Measurements from ENCODE around the gene AGAP1. TPM values are rescaled to one million over a fixed set of nuclear protein-coding genes. Genes with fewer than 3 reads are reported as not detected.

AGAP1 gene
- total RNA-seq, 1 donor from 2014 or later, result 21.1 TPM

GRCh38 chr2:235848055-235848454, 354.2 kb downstream of the AGAP1 start:
- intact Hi-C loops (cut with DNase I), result no loop called here
- Histone ChIP-seq H3K4me3 (no peak overlapping the region), H3K27ac (no peak overlapping the region), H3K9me3 (no peaks in the 10 kb centered on the region), H3K27me3 (no peaks in the 10 kb centered on the region), H3K4me1 (no peaks in the 10 kb centered on the region), H3K36me3 (no peaks in the 10 kb centered on the region)
- no peak for TF ChIP-seq POLR2AphosphoS5 (IDR thresholded peaks at IDR 0.05; ENCODE audit: insufficient read depth in 1 of 2, low read depth in 1 of 2)
- no peak for TF ChIP-seq POLR2A (IDR thresholded peaks at IDR 0.05)
- no peak for TF ChIP-seq CTCF (IDR thresholded peaks at IDR 0.05)
- no peak for DNase-seq (ENCODE audit: extremely low spot score in 2 of 2)

- no peak overlapping the region for H3K27ac ChIP-seq
- no peak for DNase-seq (ENCODE audit: extremely low spot score in 2 of 2)
- no peaks in the 10 kb centered on the region for H3K27me3 ChIP-seq
- no peak overlapping the region for H3K4me3 ChIP-seq
- H3K9me3 ChIP-seq, result no peaks in the 10 kb centered on the region
- intact Hi-C loops (cut with DNase I), result no loop called here
- no peaks in the 10 kb centered on the region for H3K4me1 ChIP-seq
- H3K36me3 ChIP-seq, result no peaks in the 10 kb centered on the region
- TF ChIP-seq POLR2A (IDR thresholded peaks at IDR 0.05) (no peak), CTCF (IDR thresholded peaks at IDR 0.05) (no peak), POLR2AphosphoS5 (IDR thresholded peaks at IDR 0.05; ENCODE audit: insufficient read depth in 1 of 2, low read depth in 1 of 2) (no peak)
Observed at GRCh38 chr2:235848946-235849345, 355.1 kb downstream of the AGAP1 start.

GRCh38 chr2:235849489-235849888, 355.6 kb downstream of the AGAP1 start:
- Histone ChIP-seq H3K27me3 (no peaks in the 10 kb centered on the region), H3K9me3 (no peaks in the 10 kb centered on the region), H3K27ac (no peak overlapping the region), H3K4me3 (no peak overlapping the region), H3K4me1 (no peaks in the 10 kb centered on the region), H3K36me3 (no peaks in the 10 kb centered on the region)
- no peak for TF ChIP-seq POLR2A (IDR thresholded peaks at IDR 0.05)
- TF ChIP-seq CTCF (IDR thresholded peaks at IDR 0.05), result no peak
- TF ChIP-seq POLR2AphosphoS5 (IDR thresholded peaks at IDR 0.05; ENCODE audit: insufficient read depth in 1 of 2, low read depth in 1 of 2), result no peak
- no peak for DNase-seq (ENCODE audit: extremely low spot score in 2 of 2)
- intact Hi-C loops (cut with DNase I), result no loop called here

GRCh38 chr2:235850289-235850688, 356.4 kb downstream of the AGAP1 start:
- intact Hi-C loops (cut with DNase I), result no loop called here
- Histone ChIP-seq H3K36me3 (no peaks in the 10 kb centered on the region), H3K4me3 (no peak overlapping the region), H3K9me3 (no peaks in the 10 kb centered on the region), H3K4me1 (no peaks in the 10 kb centered on the region), H3K27ac (no peak overlapping the region), H3K27me3 (no peaks in the 10 kb centered on the region)
- DNase-seq (ENCODE audit: extremely low spot score in 2 of 2), result no peak
- TF ChIP-seq POLR2A (IDR thresholded peaks at IDR 0.05), result no peak
- TF ChIP-seq CTCF (IDR thresholded peaks at IDR 0.05), result no peak
- TF ChIP-seq POLR2AphosphoS5 (IDR thresholded peaks at IDR 0.05; ENCODE audit: insufficient read depth in 1 of 2, low read depth in 1 of 2), result no peak

GRCh38 chr2:235850771-235851551, 357.1 kb downstream of the AGAP1 start:
- H3K4me1 ChIP-seq, result no peaks in the 10 kb centered on the region
- H3K9me3 ChIP-seq, result no peaks in the 10 kb centered on the region
- intact Hi-C loops (cut with DNase I), result no loop called here
- DNase-seq (ENCODE audit: extremely low spot score in 2 of 2), result no peak
- no peak overlapping the region for H3K27ac ChIP-seq
- no peaks in the 10 kb centered on the region for H3K36me3 ChIP-seq
- no peak for TF ChIP-seq CTCF (IDR thresholded peaks at IDR 0.05)
- no peak for TF ChIP-seq POLR2A (IDR thresholded peaks at IDR 0.05)
- TF ChIP-seq POLR2AphosphoS5 (IDR thresholded peaks at IDR 0.05; ENCODE audit: insufficient read depth in 1 of 2, low read depth in 1 of 2), result no peak
- H3K4me3 ChIP-seq, result no peak overlapping the region
- no peaks in the 10 kb centered on the region for H3K27me3 ChIP-seq

All from vagina (tissue), 2 donors.